Measurements from ENCODE around the gene CREB3L2.

DNA sequence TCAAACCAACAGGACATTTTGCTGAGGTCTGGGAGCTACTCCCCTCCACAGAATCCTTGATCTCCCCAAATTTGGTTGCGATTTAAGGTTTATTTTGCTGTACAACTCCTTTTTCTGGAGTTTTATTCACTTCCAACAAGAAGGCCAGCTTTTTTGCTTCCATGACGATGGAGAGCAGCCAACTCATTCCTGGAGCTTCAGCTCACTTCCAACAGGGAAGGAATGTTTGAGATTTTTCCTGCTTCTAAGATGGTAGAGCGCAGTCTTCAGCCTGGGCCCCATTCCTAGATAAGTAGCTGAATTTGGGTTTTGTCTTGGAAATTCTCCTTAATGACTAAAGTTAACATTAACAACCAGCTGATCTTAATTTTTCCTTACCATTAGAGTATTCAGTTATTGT is 30.9 kb upstream of the CREB3L2 start:
- TF ChIP-seq POLR2A (IDR thresholded peaks at IDR 0.05; ENCODE audit: low read length) (no peak), GATA1 (IDR thresholded peaks at IDR 0.05; ENCODE audit: low read depth, low read length) (no peak)
